Ammon's horn (tissue), 1 donor: ENCODE results near the gene TOX2.

Experiments used
- DNase-seq: peaks from one replicate; pipeline ENCODE4 v3.0.0-alpha.2; 2016; ENCODE audit warnings: low spot score

Gene TOX2

DNA sequence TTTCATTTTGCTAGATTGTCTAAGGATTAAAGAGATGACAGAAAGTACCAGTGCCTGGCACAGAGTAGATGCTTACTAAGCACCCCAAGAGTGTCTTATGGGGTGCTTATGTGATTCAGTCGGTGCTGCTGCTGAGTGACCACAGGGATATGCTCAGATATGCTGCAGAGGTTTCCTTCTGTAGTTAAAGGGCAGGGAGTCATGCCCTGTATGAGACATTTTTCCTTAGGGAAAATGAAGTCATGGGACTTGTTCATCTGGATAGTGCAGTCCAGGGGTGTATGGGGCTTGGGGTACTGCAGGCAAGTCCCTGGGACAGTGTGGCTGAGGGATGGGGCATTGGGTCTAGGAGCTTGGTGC is 25.1 kb downstream of the TOX2 start:
- no peak for DNase-seq

DNA sequence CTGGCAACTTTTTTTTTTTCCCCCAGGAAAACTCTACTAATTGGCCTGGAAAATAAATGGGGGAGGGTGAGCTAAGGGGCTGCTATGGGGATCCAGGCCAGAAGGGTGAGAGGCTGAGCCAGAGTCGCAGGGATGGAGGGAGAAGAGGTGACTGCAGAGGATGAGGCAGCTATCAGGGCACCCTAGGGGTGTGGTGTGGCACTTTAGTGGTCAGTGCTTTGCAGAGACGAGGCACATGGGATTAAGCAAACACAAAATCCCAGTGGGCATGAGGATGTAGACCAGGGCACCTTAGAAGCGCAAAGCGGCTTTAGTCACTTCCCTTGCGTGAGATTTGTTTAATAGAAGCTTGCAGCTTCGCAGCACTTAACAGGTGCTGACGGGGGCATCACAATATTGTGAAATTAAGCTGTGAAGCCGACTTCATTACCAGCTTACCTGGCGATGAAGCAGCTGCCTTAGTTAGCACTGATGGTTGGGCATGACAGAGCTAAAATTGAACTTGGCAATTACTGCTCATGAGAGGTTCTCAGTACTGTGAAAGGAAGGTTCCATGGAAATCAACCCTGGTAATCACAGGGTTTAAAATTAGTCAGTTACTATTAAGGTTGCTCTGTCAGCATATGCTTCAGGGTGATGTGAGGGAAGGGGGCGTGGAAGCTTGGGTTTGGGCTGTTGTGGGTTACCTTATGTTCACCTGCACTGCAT is 26.0 kb downstream of the TOX2 start:
- DNase-seq: no peak

DNA sequence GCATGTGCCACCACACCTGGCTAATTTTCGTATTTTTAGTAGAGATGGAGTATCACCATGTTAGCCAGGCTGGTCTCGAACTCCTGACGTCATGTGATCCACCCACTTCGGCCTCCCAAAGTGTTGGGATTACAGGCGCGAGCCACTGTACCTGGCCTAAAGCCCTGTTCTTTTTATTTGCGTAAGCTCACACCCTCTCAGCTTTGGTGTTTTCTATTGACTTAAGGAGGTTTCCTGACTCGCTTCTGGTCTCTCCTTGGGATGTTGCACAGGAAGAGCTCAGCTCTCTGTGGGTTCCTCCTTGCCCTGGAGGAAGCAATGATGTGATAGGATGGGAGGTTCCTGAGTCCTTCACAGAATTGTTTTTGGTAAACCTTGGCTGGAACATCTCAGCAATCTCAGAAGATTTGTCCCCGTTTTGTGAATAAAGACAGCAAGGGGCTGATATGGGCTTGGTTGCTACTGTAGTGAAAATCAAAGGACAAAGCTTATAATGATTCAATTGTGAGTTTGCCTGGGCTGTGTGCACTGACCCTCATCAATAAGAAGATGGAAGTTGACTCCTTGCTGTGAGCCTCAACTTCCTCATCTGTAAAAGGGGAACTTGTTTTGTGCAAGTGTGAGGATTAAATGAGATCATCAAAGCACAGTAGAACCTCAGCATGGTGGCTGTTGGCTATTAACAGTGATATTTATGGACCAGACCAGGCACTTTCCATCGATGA is 27.0 kb downstream of the TOX2 start:
- DNase-seq: no peak

DNA sequence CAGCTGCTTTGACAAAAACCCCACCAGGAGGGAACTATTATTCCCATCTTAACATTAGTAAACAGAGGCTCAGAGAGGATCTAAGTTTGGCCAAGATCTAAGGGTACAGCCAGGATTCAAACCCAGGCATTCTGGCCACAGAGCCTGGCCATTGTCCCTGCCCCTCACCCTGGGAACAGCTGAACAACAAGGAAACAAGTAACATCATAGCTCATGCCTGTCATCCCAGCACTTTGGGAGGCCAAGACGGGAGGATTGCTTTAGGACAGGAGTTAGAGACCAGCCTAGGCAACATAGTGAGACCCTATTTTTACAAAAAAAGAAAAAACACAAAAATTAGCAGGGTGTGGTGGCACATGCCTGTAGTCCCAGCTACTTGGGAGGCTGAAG is 27.5 kb downstream of the TOX2 start:
- DNase-seq: no peak

DNA sequence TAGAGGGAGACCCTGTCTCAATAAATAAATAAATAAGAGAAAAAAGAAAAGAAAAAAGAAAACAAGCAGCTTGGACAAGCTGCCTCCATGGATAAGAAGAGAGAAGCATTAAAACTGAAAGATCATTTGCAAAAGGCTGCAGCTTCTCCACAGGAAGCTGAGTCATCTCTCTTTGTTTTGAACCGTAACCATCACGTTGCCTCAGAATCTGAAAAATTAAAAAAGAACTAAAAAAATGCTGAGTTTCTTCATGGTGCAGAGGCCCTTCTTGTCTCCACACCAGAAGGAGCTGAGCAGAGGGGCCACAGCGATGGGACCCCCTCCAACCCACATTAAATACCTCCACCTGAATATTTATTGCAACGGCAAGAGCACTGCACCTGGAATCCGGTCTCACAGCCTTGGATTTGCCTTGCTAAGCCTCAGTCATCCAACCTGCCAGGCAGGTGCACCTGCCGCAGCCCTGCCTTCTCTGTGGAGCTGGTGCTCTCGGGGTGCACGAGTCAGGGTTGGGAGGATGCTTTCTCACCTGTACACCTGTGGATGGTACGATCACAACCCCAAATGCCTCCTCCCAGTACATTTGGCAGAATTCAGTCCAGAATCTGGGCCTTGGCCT is 28.1 kb downstream of the TOX2 start:
- DNase-seq: no peak

DNA sequence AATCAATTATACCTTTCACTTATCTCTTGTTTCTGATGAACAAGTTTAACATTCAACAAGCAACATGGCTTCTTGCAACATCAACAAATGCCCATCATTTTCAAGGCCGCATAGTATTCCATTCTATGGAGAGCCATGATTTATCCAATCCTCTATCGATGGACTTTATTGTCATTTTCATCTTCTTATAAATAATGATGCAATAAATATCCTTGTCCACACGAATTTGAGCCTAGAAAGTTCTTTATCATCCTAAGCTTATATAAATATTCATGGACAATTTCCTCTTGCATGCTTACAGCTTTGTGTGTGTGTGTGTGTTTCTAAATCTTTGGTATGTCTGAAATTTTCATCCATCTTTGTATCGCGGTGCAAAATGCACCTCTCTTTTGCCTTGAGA is 29.1 kb downstream of the TOX2 start:
- DNase-seq: no peak

DNA sequence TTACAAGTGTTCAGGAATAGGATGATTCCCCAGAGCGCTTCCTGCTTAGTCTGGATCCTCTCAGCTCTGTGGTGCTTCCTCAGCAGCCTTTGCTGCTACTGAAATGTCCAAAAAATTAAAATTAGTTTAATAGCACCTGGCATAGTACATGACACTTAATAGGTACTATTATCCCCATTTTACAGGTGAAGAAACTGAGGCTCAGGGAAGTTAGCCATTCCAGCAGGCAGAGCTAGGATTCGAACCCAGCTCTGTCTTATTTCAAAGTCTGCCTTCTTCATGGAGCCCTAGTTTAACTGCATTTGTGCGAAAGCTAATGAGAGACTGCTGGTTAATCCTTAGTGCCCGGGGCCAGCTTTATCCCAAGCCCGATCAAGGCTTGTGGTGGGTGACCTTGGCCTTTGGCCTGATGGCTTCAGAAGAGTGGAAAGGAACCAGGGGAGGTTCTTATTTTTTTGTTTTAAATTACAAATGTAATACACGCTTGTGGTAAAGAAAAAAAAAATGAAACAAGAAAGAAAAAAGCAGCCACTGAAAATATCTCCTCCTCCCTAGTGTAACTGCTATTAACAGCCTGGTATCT is 30.1 kb downstream of the TOX2 start:
- no peak for DNase-seq

DNA sequence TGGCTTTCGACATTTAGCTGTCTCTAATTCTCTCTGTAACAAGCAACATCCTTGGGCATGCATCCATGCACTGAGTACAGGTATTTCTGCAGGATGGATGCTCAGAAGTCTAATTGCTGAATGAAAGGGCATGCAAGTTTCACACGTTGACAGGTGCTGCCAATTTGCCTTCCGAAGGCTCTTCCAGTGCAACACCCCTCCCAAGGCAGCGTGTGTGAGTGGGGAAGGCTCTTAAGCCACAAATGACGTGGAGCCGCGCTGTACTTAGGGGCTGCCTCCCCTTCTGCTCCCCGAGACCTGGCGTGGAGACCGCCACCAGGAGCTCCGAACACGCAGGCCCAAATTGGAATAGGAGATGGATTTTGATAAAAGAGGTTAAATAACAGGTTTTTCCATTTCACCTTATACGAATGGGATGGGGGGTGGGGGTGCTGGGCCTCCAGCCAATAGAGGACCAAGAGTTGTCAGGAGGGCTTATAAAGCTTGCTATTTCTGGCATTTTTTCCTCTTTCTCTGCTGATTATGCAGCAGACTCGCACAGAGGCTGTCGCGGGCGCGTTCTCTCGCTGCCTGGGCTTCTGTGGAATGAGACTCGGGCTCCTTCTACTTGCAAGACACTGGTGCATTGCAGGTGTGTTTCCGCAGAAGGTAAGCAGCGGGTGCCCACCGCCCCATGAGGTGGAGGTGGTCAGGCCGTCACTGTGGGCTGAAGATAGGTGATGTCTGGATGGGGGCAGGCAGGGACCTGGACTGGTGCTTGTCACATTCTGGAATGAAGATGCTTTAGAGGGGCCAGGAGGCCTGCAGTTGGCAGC is 30.9 kb downstream of the TOX2 start:
- DNase-seq: no peak

DNA sequence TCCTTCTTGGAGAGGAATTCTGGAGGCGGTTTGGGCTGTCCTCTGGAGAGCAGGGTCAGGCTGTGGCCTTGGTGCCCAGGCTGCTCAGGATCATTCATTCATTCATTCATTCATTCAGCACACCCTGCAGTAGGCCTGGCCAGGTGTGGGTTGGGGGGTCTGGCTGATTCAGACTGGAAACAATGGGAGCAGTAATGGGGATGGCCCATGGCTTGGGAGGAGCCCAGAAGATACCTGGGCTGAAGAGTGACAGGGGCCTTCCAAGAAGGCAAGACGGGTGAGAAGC is 31.5 kb downstream of the TOX2 start:
- DNase-seq: no peak

DNA sequence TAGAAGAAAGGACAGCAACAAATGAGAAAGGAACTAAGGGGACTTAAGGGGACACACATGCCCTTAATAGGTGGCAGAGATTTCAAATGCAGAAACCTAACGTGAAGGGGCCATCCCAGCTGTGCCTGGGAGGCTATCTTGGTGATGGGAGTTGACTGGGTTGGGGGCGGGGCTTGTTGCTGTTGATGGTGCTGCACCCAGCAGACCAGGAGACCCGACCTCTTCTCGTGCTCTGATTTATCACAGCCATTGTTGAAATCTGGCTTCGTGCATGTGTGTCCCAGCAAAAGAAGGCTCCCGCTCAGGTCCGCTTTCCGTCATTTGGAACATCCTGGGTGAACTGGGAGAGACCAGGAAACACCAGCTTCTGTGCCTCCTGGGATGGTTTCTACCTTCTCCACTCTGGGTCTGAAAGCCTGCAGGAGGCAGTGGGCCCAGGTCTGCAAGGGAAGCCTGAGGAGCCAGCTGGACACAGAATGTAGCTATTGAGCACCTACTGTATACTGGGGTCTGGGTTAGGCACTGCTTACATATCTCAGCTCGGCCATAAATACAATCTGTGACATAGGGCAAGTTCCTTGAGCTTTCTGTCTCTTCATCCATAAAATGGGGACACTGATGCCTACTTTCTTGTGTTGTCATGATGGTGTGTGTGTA is 32.1 kb downstream of the TOX2 start:
- no peak for DNase-seq

DNA sequence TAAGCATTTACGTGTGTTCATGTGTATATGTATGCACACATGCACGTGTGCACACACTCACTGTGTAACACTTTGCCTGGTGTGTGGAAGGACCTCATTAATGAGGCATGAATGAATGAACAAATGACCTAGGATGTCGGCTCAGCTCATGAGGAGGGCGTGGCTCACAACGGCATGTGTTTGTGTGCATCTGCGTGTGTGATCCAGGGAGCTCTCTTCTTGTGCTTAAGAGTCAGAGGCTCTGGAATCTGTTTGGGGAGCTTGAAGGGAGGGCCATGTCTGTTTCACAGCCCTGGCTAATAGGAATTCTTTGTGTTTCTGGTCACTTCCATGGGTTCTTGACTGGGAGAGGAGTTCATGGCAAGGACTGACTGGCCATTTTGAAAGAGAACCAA is 32.7 kb downstream of the TOX2 start:
- DNase-seq: no peak

DNA sequence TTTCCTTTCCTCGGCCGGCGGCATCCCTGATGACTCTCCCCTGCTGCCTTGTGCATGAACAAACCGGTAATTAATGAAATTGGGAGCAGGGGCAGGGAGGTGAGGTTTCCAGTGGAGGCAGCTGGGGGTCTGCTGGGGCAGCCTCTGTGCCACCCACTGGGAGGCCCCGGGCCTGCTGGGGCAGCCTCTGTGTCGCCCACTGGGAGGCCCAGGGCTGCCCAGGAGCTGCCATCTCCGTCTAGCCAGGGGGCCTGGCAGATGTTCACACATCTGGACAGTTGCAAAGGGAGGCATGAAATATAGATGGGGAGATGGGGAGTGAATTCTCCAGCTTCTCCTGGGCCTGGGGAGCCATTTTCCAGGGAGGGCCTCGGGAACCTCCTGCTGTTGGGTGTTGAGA is 33.8 kb downstream of the TOX2 start:
- DNase-seq: no peak

DNA sequence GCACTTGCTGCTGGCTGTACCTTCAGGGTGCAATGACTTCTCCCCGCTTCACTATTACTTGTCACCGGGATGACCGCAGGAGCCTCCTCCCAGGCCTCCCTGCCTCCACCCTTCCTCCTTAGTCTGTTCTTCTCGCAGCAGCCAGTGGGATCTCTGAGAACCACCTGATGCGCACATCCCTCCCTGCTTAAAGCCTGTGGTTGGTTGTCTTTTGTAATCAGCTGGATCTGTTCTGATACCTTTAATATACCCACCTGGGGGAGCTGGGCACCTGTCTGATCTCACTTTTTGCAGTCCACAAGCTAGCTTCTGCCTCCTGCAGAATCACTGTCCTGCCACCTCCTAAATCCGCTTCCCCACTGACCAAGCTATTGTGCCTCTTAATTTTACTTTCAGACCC is 34.6 kb downstream of the TOX2 start:
- no peak for DNase-seq

DNA sequence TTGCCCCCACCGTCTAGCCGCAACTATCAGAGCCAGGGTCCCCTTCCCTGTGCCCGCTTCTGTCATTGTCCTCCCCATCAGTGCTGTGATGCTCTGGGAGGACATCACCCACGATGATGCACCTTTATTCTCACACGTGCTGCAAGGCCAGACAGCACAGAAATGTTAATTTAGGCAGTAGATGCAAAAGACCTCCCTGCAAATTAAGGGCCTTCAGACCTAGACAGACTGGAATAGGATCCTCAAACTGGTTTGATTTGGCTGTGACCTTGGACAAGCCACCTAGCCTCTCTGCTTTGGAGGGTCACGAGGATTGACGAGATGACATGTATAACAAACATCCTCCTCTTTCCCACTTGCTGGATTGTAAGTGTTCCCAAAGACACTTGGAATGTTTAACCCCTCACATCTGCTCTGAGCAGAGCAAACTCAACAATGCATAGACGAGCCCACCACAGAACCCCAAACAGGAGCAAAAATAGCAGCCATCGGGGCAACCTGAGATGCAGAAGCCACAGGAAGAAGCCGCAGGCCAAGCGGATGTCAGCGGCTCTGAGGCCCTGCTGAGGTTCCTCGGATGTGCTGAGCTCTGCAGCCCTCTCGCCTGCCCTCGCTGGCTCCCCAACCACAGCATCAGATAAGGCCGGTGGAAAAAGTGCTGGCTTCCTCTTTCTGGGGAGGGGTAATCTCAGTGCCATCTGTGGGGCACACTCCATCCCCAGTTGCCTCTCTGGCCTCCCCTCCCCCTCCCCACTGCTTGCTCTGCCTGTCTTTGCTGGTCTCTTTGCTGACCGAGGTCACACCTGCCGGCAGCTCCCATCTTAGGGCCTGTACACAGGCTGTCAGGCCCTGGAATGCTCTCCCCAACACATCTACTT is 35.3 kb downstream of the TOX2 start:
- no peak for DNase-seq

DNA sequence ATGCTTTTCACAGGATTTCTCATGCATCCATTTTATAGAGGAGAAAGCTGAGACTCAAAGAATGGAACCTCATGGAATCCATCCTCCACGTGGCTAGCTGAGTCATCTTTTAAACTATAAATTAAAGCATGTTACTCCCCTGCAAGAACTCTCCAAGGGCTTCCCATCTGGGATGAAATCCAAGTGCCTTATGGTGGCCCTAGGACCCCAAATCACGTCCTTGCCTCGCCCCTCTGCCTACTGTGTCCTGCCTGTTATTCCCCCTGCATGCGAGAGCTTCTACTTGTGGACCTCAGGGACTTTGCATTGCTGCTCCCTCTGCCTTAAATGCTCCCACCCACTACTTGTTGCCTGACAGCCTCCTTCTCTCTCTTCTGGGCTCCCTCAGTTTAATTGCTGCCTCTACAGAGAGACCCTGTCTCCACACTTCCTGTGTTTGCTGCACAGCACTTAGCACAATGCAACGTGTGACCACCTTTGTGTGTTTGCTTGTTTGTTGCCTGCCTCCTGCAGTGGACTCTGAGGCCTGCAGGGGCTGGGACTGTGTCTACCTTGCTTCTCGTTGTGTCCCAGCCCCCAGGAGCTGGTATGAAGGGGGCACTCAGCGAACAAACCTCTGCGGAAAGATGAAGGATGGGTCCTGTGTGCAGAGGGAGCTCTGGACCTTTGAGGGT is 39.4 kb downstream of the TOX2 start:
- no peak for DNase-seq

DNA sequence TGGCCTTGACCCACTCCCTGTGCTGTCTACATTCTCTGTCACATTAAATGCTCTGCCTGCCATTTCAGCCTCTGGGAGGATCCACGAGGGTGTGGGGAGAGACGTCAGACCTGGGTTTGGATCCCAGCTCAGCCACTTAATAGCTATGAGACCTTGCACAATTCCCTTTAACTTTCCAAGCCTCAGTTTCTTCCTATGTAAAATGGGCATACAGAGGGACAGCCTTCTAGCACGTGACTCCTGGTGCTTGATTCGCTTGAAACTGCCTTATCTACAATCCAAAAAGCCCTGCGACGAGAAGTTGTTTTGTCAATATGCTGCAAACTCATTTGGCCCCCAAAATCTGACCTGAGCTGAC is 40.0 kb downstream of the TOX2 start:
- no peak for DNase-seq

DNA sequence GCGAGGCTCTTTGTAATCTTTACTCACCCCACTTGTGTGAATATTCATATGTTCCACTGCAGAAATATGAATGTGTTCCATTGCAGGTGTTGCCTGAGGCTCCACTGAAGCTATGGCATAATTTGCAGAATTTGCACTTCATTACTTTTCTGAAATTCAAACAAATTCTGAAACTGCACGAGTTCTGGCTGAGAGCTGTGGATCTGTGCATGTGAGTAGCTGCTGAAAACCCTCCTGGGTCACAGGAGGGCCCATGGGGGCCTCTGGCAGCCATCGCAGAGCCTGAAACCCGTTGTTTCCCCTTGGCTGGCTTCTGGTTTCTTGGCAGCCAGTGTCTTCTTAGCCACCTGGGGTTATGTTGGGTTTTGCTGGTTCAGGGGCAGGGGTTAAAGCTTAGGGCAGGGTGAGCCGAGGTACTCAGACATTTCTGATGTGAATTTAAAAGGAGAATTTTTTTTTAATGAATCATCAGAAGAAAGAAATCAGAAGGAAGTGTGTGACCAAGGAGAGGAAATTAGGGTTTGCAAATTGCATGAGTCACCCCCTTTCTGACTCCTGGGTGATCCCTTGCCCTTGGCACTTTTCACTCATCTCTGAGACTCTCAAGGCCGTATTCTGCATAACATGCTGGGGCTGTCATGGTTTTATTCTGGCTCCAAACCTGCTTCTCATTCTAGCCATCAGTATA is 40.6 kb downstream of the TOX2 start:
- no peak for DNase-seq

DNA sequence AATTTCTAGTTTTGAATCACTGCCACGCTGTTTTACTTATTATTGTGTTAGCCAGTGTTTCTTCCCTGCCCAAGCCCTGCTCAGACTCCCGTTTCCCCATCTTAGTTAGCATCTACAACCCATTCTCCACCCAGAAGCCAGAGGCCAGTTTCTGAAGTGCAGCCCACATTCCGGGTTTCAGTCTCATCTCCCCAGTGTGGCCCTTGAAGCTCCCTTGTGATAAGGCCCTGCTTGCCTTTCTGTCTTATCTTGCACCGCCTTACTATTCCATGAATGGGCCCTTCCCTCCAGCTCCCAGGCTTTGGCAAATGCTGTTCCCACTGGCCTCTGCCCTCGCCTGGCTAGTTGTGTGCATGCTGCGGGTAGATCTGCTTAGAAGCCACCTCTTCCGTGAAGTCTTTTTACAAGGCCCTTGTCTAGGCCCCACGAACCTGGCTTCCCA is 41.1 kb downstream of the TOX2 start:
- no peak for DNase-seq

DNA sequence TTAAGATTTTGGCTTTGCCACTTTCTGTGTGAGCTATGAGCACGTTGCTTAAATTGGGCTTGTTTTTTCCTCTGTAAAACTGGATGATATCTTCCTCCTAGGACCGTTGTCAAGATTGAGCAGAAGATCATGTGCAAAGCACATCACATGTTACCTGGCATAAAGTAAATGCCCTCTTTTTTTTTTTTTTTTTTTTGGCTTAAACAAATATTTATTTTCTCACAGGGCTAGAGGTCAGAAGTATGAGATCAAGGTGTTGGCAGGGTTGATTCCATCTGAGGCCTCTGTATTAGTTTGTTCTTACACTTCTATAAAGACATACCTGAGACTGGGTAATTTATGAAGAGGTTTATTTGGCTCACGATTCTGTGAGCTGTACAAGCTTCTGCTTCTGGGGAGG is 42.7 kb downstream of the TOX2 start:
- no peak for DNase-seq

DNA sequence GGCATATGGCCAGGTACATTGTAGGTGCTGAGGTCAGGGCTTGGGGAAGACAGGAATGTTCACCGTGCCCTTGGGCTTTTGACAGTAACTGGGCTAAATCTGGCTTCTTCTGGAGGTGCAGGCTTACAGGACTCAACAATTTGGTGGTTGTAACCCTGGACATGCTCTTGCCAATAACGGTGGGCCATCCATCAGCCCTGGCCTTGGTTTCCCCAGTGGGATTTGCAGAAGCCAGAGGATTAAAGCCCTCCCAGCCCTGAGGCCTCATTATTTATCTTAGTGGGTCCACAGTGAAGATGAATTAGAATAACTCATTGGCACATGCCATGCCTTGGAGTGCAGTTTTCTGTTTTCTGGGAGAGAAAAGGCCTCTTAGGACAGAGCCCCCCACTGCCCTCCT is 44.0 kb downstream of the TOX2 start:
- DNase-seq: no peak
